HG03575 (cell line): ENCODE data around the gene UCP3.

Experiments used
- ATAC-seq: cut with Tn5 transposase; IDR thresholded peaks from one replicate; pipeline ENCODE4 v1.9.1; 2021; ENCODE audit not compliant: unreplicated experiment, insufficient number of reproducible peaks, low FRiP score; ENCODE audit errors: extremely low read depth

Gene UCP3

GRCh38 chr11:73982595-73982989, 26.3 kb downstream of the UCP3 start, which contains the start of gene UCP2:
Gene UCP2 (minus strand): TSS chr11:73982843. CDS start chr11:73978378, 4,465 bp downstream.
- ATAC-seq = no peak

GRCh38 chr11:73981051-73981805, 27.7 kb downstream of the UCP3 start:
- ATAC-seq = no peak

- no peak for ATAC-seq
Observed at GRCh38 chr11:73980001-73980961, 28.6 kb downstream of the UCP3 start.

- no peak for ATAC-seq
Observed at GRCh38 chr11:73978576-73979086, 30.3 kb downstream of the UCP3 start.

- no peak for ATAC-seq
Observed at GRCh38 chr11:73977856-73978519, 30.9 kb downstream of the UCP3 start.

- no peak for ATAC-seq
Observed at GRCh38 chr11:73976451-73977151, 32.3 kb downstream of the UCP3 start.

- no peak for ATAC-seq
Observed at GRCh38 chr11:73975479-73975757, 33.5 kb downstream of the UCP3 start.

- ATAC-seq = no peak
Observed at GRCh38 chr11:73974604-73975478, 34.0 kb downstream of the UCP3 start.

GRCh38 chr11:73972620-73973449, 36.0 kb downstream of the UCP3 start:
- no peak for ATAC-seq

GRCh38 chr11:73972187-73972586, 36.7 kb downstream of the UCP3 start:
- ATAC-seq = no peak

GRCh38 chr11:73971175-73971719, 37.6 kb downstream of the UCP3 start:
- no peak for ATAC-seq

GRCh38 chr11:73969991-73970800, 38.7 kb downstream of the UCP3 start:
- no peak for ATAC-seq

GRCh38 chr11:73969091-73969490, 39.8 kb downstream of the UCP3 start:
- ATAC-seq = no peak

GRCh38 chr11:73968356-73968966, 40.4 kb downstream of the UCP3 start:
- no peak for ATAC-seq

GRCh38 chr11:73965764-73966121, 43.1 kb downstream of the UCP3 start:
- no peak for ATAC-seq
